Duodenal mucosa (tissue), 2 donors: ENCODE results near the gene ZNF479.
"Not testable (repeated sequence)": the region's sequence is repeated elsewhere in the genome, so short reads cannot be mapped to it uniquely, and the experiment has no call there.

Source experiments
- H3K27ac ChIP-seq: one replicate; pipeline ENCODE4 v1.7.0; 2013; ENCODE audit warnings: low read depth, low read length
- H3K27me3 ChIP-seq, 2 donors: one replicate each; pipeline ENCODE4 v1.7.0; 2013; ENCODE audit warnings: low read length in 2 of 2, control low read depth in 1 of 2; ENCODE audit not compliant: insufficient read depth in 2 of 2, control insufficient read depth in 1 of 2
- H3K36me3 ChIP-seq, 2 donors: one replicate each; pipeline ENCODE4 v1.7.0; 2013; ENCODE audit warnings: low read length in 2 of 2, control low read depth in 1 of 2; ENCODE audit not compliant: insufficient read depth in 2 of 2, control insufficient read depth in 1 of 2
- H3K4me1 ChIP-seq, 2 donors: one replicate each; pipeline ENCODE4 v1.7.0; 2013; ENCODE audit warnings: low read length in 2 of 2, control low read depth in 1 of 2; ENCODE audit not compliant: insufficient read depth in 2 of 2, control insufficient read depth in 1 of 2
- H3K4me3 ChIP-seq, 2 donors: one replicate each; pipeline ENCODE4 v1.7.0; 2013; ENCODE audit warnings: low read length in 2 of 2, low read depth in 1 of 2
- H3K9ac ChIP-seq, 2 donors: one replicate each; pipeline ENCODE4 v1.7.0; 2013; ENCODE audit warnings: low read length in 2 of 2, low read depth in 1 of 2
- H3K9me3 ChIP-seq, 2 donors: one replicate each; pipeline ENCODE4 v1.7.0; 2013; ENCODE audit warnings: low read length in 2 of 2, control low read depth in 1 of 2; ENCODE audit not compliant: control insufficient read depth in 1 of 2

ZNF479 gene

DNA sequence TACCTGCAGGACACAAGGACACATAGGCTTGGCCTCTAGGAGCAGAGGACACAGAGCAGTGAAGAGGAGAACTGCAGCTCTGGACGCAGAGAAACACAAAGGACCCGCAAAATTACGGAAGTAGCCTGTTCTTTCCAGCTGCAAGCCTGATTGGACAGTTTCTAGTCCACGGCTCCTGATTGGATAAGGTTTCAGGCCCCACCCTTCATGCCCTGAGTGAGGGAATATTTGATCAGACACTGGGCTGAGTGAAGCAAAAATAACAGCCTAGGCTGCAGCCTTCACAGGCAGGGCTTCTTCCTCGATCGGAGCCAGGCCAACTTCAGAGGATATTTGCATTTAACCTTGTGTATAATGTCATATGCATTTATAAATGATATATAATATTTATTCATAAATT lies at the start of gene ZNF479:
ZNF479 (minus strand) TSS at position 101 of the 400 bp plus-strand sequence. CDS start 112 bp downstream, outside the sequence.
- H3K9ac ChIP-seq, H3K36me3 ChIP-seq, H3K4me3 ChIP-seq, H3K4me1 ChIP-seq, H3K27me3 ChIP-seq, H3K27ac ChIP-seq: not testable (repeated sequence)
- peaks cover 12 to 14% of the 10 kb centered on the region in 2 donors for H3K9me3 ChIP-seq

DNA sequence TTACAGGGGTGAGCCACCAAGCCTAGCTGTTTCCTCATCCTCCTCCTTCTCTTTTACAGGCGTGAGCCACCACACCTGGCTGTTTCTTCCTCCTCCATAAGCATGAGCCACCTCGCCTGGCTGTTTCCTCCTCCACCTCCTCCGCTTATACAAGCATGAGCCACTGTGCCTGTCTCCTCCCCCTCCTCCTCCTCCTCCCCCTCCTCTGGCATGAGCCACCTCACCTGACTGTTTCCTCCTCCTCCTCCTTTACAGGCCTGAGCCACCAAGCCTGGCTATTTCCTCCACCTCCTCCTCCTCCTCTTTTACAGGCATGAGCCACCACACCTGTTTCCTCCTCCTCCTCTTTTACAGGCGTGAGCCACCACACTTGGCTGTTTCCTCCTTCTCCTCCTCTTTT lies 49.8 kb upstream of the ZNF479 start:
- H3K9me3 ChIP-seq = peaks cover 25 to 50% of the 10 kb centered on the region in 2 donors
- H3K9ac ChIP-seq = no peak overlapping the region
- no peaks in the 10 kb centered on the region for H3K4me1 ChIP-seq
- no peak overlapping the region for H3K27ac ChIP-seq
- no peak overlapping the region for H3K4me3 ChIP-seq
- H3K36me3 ChIP-seq = no peaks in the 10 kb centered on the region
- H3K27me3 ChIP-seq = no peaks in the 10 kb centered on the region

- Histone ChIP-seq H3K9me3 (peaks cover 20 to 54% of the 10 kb centered on the region in 2 donors), H3K36me3 (no peaks in the 10 kb centered on the region), H3K27me3 (no peaks in the 10 kb centered on the region), H3K4me3 (no peak overlapping the region), H3K4me1 (no peaks in the 10 kb centered on the region), H3K9ac (no peak overlapping the region), H3K27ac (no peak overlapping the region)
Observed at GRCh38 chr7:57181281-57181680, 49.0 kb upstream of the ZNF479 start.

DNA sequence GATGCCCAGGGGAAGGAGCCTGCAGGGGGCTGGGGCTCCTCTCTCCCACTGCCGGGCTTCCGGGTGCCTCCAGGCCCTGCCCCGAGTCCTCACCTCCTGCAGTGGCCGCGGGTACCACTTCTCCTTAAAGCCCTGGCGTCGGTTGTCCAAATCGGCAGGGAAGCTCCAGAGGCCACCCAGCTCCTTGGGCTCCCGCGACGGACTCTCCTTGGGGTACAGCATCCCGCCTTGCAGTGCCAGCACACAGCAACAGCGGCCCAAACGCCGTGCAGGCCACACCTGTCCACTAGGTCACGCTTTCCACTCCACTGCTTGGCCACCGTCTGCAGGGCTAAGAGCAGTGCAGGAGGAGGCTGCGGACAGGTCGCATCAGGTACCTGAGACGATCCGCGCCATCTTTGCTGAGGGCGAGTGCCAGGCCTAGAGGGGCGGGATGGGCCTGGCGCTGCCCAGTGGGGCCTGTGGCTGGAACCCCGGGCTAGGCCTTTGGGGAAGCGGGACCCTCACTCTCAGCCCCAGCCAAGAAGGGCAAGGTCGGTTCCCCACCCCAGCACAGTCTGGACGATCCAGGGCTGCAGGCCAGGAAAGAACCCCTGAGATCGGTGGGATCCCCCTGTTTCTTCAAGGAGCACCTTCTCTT lies 47.7 kb upstream of the ZNF479 start:
- H3K27me3 ChIP-seq = no peaks in the 10 kb centered on the region
- no peak overlapping the region for H3K27ac ChIP-seq
- no peaks in the 10 kb centered on the region for H3K4me1 ChIP-seq
- peaks cover 20 to 61% of the 10 kb centered on the region in 2 donors for H3K9me3 ChIP-seq
- H3K36me3 ChIP-seq = no peaks in the 10 kb centered on the region
- no peak overlapping the region for H3K9ac ChIP-seq
- H3K4me3 ChIP-seq = no peak overlapping the region

DNA sequence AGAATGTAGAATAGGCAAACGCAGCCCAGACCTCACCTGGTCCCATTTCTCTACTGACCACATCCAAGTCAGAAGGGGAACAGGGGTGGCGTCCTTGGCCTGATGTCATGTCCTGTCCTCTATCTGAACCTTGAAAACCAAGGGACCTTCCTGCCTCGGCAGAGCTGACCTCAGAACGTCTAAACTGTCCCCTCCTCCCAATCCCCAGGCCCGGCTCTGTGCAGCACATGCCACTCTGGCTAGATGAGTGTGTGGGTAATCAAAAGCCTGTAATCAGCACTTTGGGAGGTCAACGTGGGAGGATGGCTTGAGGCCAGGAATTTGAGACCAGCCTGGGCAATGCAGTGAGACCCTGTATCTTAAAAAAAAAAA lies 46.5 kb upstream of the ZNF479 start:
- Histone ChIP-seq H3K4me1 (no peaks in the 10 kb centered on the region), H3K4me3 (no peak overlapping the region), H3K36me3 (no peaks in the 10 kb centered on the region), H3K27ac (no peak overlapping the region), H3K9me3 (peaks cover 20 to 61% of the 10 kb centered on the region in 2 donors), H3K27me3 (no peaks in the 10 kb centered on the region), H3K9ac (no peak overlapping the region)

DNA sequence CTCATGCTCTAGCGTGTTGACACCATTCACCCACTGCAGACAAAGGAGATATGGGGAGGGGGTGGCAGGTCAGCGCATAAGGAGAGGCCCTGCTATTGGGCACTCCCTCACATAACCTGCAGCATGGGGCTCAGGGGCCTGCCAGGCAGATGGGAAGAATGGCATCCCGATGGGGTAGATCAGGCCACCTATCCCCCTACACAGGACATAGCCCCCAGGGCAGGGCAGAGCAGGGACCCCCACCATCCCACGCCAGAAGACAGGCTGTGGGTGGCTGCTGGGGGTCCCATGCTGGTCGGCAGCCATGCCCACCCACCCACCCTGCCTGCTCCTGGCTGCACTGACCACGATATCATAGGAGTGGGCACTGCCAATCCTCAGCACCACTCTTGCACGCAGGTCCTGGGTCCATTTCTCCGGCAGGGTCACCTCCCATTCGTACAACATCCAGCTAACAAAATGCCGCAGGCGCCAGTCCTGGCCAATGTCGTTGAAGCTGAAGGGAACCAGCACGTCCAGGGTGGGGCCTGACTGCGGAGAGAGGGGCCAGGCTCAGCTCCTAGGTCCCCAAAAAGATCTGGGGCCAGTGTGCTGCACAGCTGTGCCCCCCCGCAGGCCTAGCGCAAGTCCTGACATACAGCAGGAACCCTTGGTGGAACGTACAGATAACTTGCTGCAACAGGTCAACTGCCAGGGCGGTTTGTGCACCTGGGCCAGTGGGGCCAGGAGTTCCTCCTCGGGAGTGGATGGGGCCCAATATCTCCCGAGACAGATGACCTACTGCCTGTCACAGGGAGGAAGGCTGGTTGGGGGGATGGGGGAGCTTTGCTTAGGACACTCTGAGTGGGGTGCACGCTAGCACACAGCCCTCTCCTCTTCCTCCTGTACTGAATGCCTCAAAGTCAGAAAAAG lies 45.9 kb upstream of the ZNF479 start:
- no peaks in the 10 kb centered on the region for H3K27me3 ChIP-seq
- H3K4me1 ChIP-seq = no peaks in the 10 kb centered on the region
- H3K9me3 ChIP-seq = peaks cover 20 to 60% of the 10 kb centered on the region in 2 donors
- H3K27ac ChIP-seq = no peak overlapping the region
- H3K4me3 ChIP-seq = no peak overlapping the region
- no peak overlapping the region for H3K9ac ChIP-seq
- H3K36me3 ChIP-seq = no peaks in the 10 kb centered on the region

- Histone ChIP-seq H3K4me3 (no peak overlapping the region), H3K9me3 (peaks cover 20 to 50% of the 10 kb centered on the region in 2 donors)
Observed at GRCh38 chr7:57176928-57177635, 44.8 kb upstream of the ZNF479 start.

DNA sequence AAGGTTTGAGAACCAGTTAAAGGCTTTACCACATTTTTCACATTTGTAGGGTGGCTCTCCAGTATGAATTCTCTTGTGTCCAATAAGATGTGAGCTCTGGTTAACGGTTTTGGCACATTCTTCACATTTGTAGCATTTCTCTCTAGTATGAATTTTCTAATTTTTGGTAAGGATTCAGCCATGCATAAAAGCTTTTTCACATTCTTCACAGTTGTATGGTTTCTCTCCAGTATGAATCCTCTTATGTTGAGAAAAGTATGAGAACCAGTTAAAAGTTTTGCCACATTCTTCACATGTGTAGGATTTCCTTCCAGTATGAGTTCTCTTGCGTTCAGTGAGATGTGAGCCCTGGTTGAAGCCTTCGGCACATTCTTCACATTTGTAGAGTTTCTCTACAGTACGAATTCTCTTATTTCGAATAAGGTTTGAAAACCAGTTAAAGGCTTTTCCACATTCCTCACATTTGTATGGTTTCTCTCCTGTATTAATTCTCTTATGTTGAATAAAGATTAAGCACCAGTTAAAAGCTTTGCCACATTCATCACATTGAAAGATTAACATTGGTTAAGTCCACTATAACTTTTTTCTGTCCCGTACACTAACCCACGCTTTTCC lies 33.2 kb upstream of the ZNF479 start:
- Histone ChIP-seq H3K9me3 (peaks cover 37 to 42% of the 10 kb centered on the region in 2 donors), H3K4me3 (no peak overlapping the region), H3K4me1 (no peaks in the 10 kb centered on the region), H3K27me3 (no peaks in the 10 kb centered on the region), H3K9ac (no peak overlapping the region), H3K27ac (no peak overlapping the region), H3K36me3 (no peaks in the 10 kb centered on the region)

More at GRCh38 chr7:57176928-57177635, 44.8 kb upstream of the ZNF479 start:
- Histone ChIP-seq H3K4me1 (no peaks in the 10 kb centered on the region), H3K36me3 (no peaks in the 10 kb centered on the region), H3K9ac (no peak overlapping the region), H3K27ac (no peak overlapping the region), H3K27me3 (no peaks in the 10 kb centered on the region)

DNA sequence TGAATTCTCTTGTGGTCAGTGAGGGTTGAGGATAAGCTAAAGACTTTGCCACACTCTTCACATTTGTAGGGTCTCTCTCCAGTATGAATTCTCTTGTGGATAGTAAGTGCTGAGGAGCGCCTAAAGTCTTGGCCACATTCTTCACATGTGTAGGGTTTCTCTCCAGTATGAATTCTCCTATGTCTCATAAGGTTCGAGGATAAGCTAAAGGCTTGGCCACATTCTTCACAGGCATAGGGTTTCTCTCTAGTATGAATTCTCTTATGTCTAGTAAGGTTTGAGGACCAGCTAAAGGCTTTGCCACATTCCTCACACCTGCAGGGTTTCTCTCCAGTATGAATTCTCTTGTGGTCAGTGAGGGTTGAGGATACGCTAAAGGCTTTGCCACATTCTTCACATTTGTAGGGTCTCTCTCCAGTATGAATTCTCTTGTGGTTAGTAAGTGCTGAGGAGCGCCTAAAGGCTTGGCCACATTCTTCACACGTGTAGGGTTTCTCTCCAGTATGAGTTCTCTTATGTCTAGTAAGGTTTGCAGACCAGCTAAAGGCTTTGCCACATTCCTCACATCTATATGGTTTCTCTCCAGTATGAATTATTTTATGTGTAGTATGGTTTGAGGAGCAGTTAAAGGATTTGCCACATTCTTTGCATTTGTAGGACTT lies 12.0 kb downstream of the ZNF479 start:
- H3K4me3 ChIP-seq, H3K4me1 ChIP-seq, H3K9me3 ChIP-seq, H3K27ac ChIP-seq, H3K36me3 ChIP-seq, H3K9ac ChIP-seq, H3K27me3 ChIP-seq: not testable (repeated sequence)
